ENCODE measurements around the gene PHOSPHO1. TPM values are rescaled to one million over a fixed set of nuclear protein-coding genes. Genes with fewer than 3 reads are reported as not detected.

The PHOSPHO1 gene
- total RNA-seq, 1 experiment from 2014 or later, result 98.3 TPM

DNA sequence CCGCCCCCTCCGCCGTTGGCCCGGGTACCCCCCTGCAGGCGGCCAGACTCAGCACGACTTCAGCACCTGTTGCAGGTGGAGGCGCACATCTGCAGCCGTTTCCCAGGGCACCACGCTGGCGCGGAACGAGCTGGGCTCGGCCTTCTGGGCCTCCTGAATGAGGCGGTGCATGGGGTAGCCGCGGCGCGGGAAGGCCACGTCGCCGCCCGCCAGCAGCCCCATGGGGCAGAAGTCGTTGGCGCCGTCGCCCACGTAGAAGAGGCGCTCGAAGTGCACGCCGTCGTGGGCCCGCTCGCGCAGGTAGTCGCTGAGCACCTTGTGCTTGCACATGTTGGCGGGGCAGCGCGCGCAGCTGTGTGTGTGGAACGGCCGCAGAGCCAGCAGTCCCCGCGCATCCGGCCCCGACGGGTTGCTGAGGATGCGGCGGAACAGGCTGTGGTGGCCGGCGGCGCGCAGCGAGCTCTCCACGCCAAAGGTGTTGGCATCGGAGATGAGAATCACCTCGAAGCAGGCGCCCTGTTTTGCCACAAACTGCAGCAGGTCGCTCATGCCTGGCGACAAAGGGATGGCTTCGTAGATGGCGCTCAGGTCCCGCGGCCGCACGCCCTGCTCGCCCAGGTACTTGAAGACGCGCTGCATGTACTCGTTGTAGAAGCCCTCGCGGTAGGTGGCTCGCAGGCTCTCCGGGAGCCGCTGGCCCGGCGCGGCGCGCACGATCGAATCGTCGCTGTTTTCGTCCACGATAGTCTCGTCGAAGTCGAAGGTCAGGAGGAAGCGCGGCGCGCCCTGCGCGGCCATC is 6.2 kb downstream of the PHOSPHO1 start:
- DNase-seq (ENCODE audit: low spot score), result no peak
- intact Hi-C loops (cut with micrococcal nuclease; ENCODE audit: unreplicated experiment), result loop anchor here (10.0 kb wide), 1 partner anchor 550 kb away; no protein-coding TSS in a partner anchor
- Histone ChIP-seq H3K9me3 (ENCODE audit: low read depth, low read length, poor library complexity, severe bottlenecking) (no peaks in the 10 kb centered on the region), H3K27me3 (replicated peaks; ENCODE audit: insufficient read depth, low read depth, low read length, poor library complexity) (no peaks in the 10 kb centered on the region), H3K4me3 (ENCODE audit: low read depth, low read length, poor library complexity, severe bottlenecking) (no peak overlapping the region), H3K36me3 (ENCODE audit: insufficient read depth, low read length, poor library complexity, severe bottlenecking) (peaks cover 35% of the 10 kb centered on the region), H3K27ac (ENCODE audit: low read depth, low read length, poor library complexity, severe bottlenecking) (no peak overlapping the region), H3K4me1 (ENCODE audit: insufficient read depth, low read length, poor library complexity, severe bottlenecking) (peaks cover 19% of the 10 kb centered on the region)
- BruUV-seq (replicated peaks), result no TSS peak
- ChIA-PET POLR2A (ENCODE audit: low non-redundant PET) (no interaction called here), CTCF (no interaction called here)
- no peak for TF ChIP-seq EZH2 (IDR thresholded peaks at IDR 0.05; ENCODE audit: borderline replicate concordance, low read depth, low read length, poor library complexity, severe bottlenecking)
- TF ChIP-seq, protein P1, sequence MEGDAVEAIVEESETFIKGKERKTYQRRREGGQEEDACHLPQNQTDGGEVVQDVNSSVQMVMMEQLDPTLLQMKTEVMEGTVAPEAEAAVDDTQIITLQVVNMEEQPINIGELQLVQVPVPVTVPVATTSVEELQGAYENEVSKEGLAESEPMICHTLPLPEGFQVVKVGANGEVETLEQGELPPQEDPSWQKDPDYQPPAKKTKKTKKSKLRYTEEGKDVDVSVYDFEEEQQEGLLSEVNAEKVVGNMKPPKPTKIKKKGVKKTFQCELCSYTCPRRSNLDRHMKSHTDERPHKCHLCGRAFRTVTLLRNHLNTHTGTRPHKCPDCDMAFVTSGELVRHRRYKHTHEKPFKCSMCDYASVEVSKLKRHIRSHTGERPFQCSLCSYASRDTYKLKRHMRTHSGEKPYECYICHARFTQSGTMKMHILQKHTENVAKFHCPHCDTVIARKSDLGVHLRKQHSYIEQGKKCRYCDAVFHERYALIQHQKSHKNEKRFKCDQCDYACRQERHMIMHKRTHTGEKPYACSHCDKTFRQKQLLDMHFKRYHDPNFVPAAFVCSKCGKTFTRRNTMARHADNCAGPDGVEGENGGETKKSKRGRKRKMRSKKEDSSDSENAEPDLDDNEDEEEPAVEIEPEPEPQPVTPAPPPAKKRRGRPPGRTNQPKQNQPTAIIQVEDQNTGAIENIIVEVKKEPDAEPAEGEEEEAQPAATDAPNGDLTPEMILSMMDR (conservative IDR thresholded peaks at IDR 0.05; ENCODE audit: low read depth, low read length), result no peak

DNA sequence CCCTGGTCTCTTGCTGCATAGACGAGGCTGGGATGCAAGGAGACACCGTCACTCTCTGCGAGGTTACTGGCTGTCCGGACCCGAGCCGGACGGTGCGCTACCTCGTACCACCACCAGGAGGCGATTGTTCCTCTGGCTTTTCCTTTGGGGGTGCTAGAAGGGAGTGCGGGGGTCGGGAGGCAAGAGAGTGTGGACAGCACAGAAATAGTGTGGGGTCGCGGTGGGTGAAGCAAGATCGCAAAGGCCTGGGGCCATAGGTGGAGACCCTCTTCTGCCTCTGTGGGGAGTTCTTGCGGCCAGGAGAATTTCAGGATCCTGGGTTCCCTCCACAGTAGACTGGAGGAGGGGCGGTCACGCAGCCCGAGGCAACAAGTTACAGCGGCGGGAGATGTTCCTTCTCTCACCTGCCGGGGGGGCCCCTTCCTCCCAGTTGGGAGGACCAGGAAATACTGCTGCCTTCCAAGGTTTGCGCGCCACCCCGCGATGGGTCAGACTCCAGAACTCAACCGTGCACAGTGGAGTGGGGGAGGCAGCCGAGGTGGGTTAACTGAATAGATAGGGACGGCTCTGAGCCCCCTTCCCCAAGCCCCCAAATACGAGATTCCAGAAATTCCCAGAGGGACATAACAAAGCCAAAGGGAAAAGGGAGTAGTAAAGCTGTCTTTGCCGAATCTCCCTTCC is 6.9 kb downstream of the PHOSPHO1 start:
- H3K27ac ChIP-seq (ENCODE audit: low read depth, low read length, poor library complexity, severe bottlenecking), result no peak overlapping the region
- peaks cover 35% of the 10 kb centered on the region for H3K36me3 ChIP-seq (ENCODE audit: insufficient read depth, low read length, poor library complexity, severe bottlenecking)
- intact Hi-C loops (cut with micrococcal nuclease; ENCODE audit: unreplicated experiment), result loop anchor here (10.0 kb wide), 1 partner anchor 549 kb away; no protein-coding TSS in a partner anchor
- no peaks in the 10 kb centered on the region for H3K27me3 ChIP-seq (replicated peaks; ENCODE audit: insufficient read depth, low read depth, low read length, poor library complexity)
- no peaks in the 10 kb centered on the region for H3K9me3 ChIP-seq (ENCODE audit: low read depth, low read length, poor library complexity, severe bottlenecking)
- DNase-seq (ENCODE audit: low spot score), result peak; percentile 57
- TF ChIP-seq EZH2 (IDR thresholded peaks at IDR 0.05; ENCODE audit: borderline replicate concordance, low read depth, low read length, poor library complexity, severe bottlenecking), result no peak
- TF ChIP-seq, protein P1 (conservative IDR thresholded peaks at IDR 0.05; ENCODE audit: low read depth, low read length), result peak; percentile 91
- H3K4me3 ChIP-seq (ENCODE audit: low read depth, low read length, poor library complexity, severe bottlenecking), result no peak overlapping the region
- H3K4me1 ChIP-seq (ENCODE audit: insufficient read depth, low read length, poor library complexity, severe bottlenecking), result peaks cover 14% of the 10 kb centered on the region
- no TSS peak for BruUV-seq (replicated peaks)
- CTCF ChIA-PET, result no interaction called here
- POLR2A ChIA-PET (ENCODE audit: low non-redundant PET), result no interaction called here

DNA sequence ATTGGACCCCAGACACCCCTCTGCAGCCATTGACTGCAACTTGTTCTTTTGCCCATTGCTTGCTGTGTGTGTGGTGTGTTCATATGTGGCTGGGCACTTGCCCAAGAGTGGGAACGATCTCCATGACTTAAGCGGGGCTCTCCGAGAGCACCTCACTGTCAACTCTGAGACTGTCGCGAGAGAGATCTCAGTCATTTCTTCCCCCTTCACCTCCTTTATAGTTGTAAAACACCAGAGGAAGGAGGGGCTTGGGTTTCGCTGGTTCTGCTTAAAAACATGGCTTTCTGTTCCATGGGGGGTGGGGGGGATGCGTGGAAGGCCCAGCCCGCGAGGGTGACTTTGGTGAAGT is 7.4 kb downstream of the PHOSPHO1 start:
- no peaks in the 10 kb centered on the region for H3K9me3 ChIP-seq (ENCODE audit: low read depth, low read length, poor library complexity, severe bottlenecking)
- no peak for DNase-seq (ENCODE audit: low spot score)
- intact Hi-C loops (cut with micrococcal nuclease; ENCODE audit: unreplicated experiment), result loop anchor here (10.0 kb wide), 1 partner anchor 548 kb away; no protein-coding TSS in a partner anchor
- peaks cover 38% of the 10 kb centered on the region for H3K36me3 ChIP-seq (ENCODE audit: insufficient read depth, low read length, poor library complexity, severe bottlenecking)
- peaks cover 12% of the 10 kb centered on the region for H3K4me1 ChIP-seq (ENCODE audit: insufficient read depth, low read length, poor library complexity, severe bottlenecking)
- POLR2A ChIA-PET (ENCODE audit: low non-redundant PET), result no interaction called here
- TF ChIP-seq, protein P1 (conservative IDR thresholded peaks at IDR 0.05; ENCODE audit: low read depth, low read length), result no peak
- no peak for TF ChIP-seq EZH2 (IDR thresholded peaks at IDR 0.05; ENCODE audit: borderline replicate concordance, low read depth, low read length, poor library complexity, severe bottlenecking)
- H3K27ac ChIP-seq (ENCODE audit: low read depth, low read length, poor library complexity, severe bottlenecking), result no peak overlapping the region
- H3K4me3 ChIP-seq (ENCODE audit: low read depth, low read length, poor library complexity, severe bottlenecking), result no peak overlapping the region
- CTCF ChIA-PET, result no interaction called here
- no peaks in the 10 kb centered on the region for H3K27me3 ChIP-seq (replicated peaks; ENCODE audit: insufficient read depth, low read depth, low read length, poor library complexity)
- BruUV-seq (replicated peaks), result no TSS peak

Measured in A673 (cell line).